Gastrocnemius medialis (tissue), 4 donors: ENCODE measurements around the gene NOD2.

Experiments used
- POLR2A ChIP-seq, 2 donors: fragments of 450-650 bp; IDR thresholded peaks; one replicate each; pipeline ENCODE4 v1.6.1; 2017; ENCODE audit warnings: antibody characterized with exemption in 2 of 2, mild to moderate bottlenecking in 2 of 2, moderate library complexity in 2 of 2
- TF ChIP-seq, protein P1 (sequence below), 5 experiments: fragments of 450-650 bp in 3 of 5; fragments of 200-600 bp in 2 of 5; sonication (generic) in 2 of 5; IDR thresholded peaks in 4 of 5; conservative IDR thresholded peaks in 1 of 5; 1 replicate in 4 of 5; 2 replicates in 1 of 5; pipeline ENCODE4 v1.5.1; 2016 to 2019; ENCODE audit warnings: antibody characterized with exemption in 5 of 5, mild to moderate bottlenecking in 3 of 5, moderate library complexity in 3 of 5

DNA sequence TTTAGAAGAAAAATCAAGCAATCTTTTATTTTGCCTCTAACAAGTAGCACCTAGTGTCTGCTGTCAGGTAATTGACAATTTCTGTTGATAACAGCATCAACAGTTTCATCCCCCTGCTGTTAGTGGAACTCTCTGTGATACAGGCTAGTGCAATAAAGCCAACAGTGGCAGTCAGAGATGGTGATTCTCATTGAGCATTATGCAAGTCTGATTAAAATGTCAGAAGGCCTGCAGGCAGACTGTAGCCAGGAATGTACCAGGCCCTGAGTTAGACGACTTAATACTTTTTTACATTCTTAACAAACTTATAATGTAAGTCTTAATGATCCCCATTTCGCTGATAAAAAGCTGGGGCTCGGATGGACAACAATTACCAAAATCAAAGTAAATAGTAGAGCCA is 63.1 kb downstream of the NOD2 start:
- TF ChIP-seq, protein P1, sequence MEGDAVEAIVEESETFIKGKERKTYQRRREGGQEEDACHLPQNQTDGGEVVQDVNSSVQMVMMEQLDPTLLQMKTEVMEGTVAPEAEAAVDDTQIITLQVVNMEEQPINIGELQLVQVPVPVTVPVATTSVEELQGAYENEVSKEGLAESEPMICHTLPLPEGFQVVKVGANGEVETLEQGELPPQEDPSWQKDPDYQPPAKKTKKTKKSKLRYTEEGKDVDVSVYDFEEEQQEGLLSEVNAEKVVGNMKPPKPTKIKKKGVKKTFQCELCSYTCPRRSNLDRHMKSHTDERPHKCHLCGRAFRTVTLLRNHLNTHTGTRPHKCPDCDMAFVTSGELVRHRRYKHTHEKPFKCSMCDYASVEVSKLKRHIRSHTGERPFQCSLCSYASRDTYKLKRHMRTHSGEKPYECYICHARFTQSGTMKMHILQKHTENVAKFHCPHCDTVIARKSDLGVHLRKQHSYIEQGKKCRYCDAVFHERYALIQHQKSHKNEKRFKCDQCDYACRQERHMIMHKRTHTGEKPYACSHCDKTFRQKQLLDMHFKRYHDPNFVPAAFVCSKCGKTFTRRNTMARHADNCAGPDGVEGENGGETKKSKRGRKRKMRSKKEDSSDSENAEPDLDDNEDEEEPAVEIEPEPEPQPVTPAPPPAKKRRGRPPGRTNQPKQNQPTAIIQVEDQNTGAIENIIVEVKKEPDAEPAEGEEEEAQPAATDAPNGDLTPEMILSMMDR (IDR thresholded peaks at IDR 0.05 in 4 of 5, conservative IDR thresholded peaks at IDR 0.05 in 1 of 5): no peak
- no peak for TF ChIP-seq POLR2A (IDR thresholded peaks at IDR 0.05)
